ENCODE results near the gene OSBPL9.
"Not testable (repeated sequence)": the region's sequence is repeated elsewhere in the genome, so short reads cannot be mapped to it uniquely, and the experiment has no call there.

The OSBPL9 gene

DNA sequence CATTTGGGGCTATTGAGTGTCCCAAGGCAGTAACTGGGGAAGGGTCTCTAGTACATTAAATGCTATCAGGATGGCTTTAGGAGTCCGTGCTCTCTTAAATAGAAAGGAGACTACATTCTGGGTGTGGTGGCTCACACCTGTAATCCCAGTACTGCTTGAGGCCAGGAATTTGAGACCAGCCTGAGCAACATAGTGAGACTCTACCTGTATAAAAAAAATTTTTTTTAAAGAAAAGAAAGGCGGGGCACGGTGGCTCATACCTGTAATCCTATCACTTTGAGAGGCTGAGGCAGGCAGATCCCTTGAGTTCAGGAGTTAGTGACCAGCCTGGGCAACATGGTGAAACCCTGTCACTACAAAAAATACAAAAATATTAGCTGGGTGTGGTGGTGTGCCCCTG lies 21.5 kb downstream of the OSBPL9 start:
- no peak for DNase-seq

- DNase-seq = no peak
These were observed 22.8 kb downstream of the OSBPL9 start for GRCh38 chr1:51639694-51640093.

- DNase-seq = no peak
These were observed 24.2 kb downstream of the OSBPL9 start for GRCh38 chr1:51641096-51641495.

- no peak for DNase-seq
These were observed 25.8 kb downstream of the OSBPL9 start for GRCh38 chr1:51642739-51643142.

GRCh38 chr1:51643362-51643761 lies 26.5 kb downstream of the OSBPL9 start:
- no peak for DNase-seq

DNA sequence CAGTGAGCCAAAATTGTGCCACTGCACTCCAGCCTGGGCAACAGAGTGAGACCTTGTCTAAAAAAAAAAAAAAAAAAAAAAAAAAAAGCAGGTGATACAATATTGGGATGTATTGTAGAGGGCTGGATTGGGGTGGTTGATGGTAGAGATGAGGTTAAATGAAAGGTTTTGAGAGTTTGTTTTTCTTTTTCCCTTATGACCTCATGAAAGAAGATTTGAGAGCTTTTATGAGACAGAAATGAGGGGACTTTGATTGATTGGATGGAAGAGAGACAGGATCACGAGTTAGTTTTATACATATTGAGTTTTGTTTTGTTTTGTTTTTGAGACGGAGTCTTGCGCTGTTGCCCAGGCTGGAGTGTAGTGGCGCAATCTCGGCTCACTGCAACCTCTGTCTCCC lies 27.1 kb downstream of the OSBPL9 start:
- no peak for DNase-seq

- no peak for DNase-seq
These were observed 27.8 kb downstream of the OSBPL9 start for GRCh38 chr1:51644533-51645197.

- DNase-seq = not testable (repeated sequence)
These were observed 29.7 kb downstream of the OSBPL9 start for GRCh38 chr1:51646592-51646991.

DNA sequence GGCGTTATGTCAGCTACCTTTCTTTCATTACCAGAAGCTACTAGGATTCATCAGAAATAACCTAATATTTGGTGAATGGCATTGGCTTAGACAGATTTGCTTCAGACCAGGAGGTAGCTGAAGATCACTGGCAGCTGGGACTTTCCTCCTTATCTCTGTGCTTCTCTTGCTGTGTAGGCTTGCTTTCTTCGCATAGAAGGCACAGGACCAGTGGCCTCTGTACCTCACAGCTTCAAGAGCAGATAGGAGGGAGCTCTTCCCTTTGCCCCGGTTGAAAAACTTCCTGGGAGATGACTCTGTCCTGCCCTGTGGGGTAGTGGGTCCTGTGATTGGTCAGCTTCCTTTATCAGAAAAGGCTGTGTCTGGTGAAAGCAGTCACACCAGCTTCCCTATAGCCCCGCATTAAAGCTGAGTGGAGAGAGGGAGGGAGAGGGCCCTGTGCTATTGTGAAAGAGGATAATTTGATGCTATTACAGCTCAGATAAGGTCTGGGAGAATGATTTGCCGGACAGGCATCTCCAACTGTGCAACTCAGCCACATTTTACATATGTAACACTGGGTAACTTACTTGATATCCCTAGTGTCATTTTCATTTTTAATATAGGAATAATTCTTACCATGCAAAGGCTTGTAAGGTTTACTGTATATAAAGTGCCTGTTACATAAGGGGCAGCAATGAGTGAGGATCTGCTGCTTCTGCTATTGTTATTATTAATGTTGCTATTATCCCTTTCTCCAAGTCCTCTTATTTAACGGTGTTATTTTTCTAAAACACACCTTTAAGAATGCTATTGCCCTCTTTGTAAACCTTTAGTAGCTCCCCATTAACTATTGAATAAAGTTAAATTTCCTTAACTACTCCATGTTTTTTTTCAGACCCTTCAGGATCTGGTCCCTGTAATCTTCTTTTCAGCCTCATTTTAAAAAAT lies 31.6 kb downstream of the OSBPL9 start:
- peak in 1 of 2 donors; percentile 13 for DNase-seq

DNA sequence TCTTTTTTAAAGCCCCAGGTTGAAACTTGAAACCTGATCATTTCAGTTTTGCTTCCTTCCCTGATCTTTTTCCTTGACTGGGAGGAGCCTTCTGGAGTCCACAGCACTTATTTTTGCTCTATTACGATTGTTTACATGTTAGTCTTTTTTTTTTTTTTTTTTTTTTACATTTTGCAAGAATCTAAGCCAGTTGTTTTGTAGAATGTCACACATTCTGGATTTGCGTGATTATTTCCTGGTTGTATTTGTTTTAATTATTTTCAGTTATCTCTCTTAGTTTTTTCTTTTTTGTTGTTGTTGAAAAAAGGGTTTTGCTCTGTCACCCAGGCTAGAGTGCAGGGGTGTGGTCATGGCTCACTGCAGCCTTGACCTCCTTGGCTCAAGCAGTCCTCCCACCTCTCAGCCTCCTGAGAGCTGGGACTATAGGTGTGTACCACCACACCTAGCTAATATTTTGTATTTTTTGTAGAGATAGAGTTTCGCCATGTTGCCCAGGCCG lies 32.8 kb downstream of the OSBPL9 start:
- no peak for DNase-seq

- DNase-seq = no peak
These were observed 33.3 kb downstream of the OSBPL9 start for GRCh38 chr1:51650198-51650597.

DNA sequence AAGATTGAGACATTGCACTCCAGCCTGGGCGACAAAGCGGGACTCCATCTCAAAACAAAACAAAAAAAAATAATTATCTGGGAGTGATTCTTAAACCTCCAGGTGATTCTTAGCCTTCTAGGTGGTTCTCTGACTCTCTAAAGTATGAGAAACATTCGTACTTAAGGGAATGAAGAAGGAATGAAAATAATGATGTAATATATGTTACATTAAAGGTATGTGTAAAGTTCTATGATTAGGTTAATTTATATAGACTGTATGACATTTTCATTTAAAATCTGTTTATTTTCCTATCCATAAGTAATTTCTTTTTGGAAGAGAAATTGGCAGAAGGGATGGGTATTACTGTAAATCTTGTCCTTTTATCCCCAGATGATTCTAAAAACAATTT lies 34.7 kb downstream of the OSBPL9 start:
- no peak for DNase-seq

DNA sequence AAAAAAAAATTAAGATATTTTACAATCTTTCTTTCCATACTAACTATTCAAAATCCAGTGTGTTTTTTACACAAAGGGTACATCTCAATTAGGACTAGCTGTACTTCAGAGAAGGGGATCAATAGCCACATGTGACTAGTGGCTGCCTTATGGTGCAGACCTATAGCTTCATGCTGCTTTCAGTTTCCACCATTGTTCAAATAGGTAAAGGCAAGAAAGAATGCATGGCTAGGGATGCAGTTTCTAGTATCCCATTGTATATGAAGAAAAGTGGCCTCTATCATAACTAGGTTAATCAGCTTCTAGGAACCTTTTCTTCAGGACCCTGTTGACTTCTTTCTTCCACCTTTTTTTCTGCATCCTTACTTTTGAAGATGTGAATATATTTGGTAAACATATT lies 35.7 kb downstream of the OSBPL9 start:
- DNase-seq = no peak

DNA sequence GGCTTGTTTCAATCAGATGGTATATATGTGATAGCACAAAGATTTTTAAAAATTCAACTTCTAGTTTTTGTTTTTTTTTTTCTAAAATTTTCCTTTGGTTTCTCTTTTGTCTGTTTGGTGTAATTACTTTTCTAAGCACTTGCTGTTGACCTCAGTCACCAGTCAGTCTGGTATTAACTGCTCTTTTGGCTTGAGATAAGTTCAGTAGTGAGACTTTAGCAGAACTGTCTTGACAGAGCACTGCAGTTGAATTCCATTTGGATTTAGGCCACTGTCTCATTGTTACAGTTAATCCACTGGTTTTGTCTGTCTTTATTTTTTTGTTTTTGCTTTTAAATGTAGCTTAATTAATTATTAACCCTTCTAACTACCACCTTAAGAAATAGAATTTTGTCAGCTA lies 36.2 kb downstream of the OSBPL9 start:
- DNase-seq = no peak

- DNase-seq = no peak
These were observed 37.1 kb downstream of the OSBPL9 start for GRCh38 chr1:51654000-51654399.

GRCh38 chr1:51656374-51656773 lies 39.5 kb downstream of the OSBPL9 start:
- no peak for DNase-seq

- no peak for DNase-seq
These were observed 43.7 kb downstream of the OSBPL9 start for GRCh38 chr1:51660580-51660979.

- no peak for DNase-seq
These were observed 44.2 kb downstream of the OSBPL9 start for GRCh38 chr1:51661081-51661518.

- DNase-seq = no peak
These were observed 46.2 kb downstream of the OSBPL9 start for GRCh38 chr1:51663105-51663504.

DNA sequence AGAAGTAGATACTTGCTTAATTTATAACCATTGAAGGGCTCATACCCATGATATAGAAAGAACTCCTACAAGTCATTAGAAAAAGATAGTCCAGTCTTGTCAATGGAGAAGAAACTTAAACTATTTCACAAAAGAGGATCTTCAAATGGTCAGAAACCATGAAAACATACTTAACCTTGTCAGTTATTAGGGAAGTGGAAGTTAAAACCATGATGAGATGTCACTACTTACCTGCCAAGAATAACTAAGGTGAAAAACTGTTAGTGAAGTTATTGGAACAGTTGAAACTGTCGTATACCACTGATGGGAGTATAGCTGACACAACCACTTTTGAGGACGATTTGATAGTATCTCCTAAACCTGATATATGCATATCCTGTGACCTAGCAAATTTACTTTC lies 46.8 kb downstream of the OSBPL9 start:
- no peak for DNase-seq

DNA sequence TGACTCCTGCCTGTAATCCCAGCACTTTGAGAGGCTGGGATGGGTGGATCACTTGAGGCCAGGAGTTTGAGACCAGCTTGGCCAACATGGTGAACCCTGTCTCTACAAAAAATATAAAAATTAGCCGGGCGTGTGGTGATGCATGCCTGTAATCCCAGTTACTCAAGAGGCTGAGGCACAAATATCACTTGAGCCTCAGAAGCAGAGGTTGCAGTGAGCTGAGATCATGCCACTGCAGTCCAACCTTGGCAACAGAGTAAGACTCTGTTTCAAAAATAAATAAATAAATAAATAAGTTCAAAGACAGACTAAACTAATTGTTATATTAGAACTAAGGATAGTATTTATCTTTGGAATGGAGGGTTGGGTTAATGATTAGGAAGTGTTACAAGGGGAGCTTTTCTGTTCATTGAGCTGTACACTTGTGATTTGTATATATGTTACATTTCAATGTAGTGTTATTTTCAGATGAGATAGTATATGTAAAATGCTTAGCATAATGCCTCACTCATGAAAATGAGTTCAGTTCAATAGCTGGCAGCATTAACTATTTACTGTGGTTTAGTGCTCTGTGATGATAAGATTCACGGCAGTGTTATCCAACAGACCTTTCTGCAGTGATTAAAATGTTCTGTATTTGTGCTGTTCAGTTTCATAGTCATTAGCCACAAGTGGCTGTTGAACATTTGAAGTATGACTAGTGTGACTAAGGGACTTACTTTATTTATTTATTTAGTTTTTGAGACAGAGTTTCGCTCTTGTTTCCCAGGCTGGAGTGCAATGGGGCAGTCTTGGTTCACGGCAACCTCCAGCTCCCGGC lies 47.7 kb downstream of the OSBPL9 start:
- no peak for DNase-seq

DNA sequence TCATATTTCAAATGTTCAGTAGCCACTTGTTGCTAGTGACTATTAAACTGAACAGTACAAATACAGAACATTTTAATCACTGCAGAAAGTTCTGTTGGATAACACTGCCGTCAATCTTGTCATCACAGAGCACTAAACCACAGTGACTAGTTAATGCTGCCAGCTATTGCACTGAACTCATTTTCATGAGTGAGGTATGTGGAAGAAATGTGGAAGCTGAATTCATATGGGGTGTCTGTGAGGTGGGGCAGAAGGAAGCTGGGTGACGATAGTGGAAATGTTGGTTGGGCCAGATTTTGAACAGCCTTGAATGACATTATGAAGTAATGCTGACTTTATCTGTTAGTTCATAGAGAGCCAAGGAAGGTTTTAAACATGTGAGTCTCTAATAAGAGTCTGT lies 49.6 kb downstream of the OSBPL9 start:
- DNase-seq = no peak

DNA sequence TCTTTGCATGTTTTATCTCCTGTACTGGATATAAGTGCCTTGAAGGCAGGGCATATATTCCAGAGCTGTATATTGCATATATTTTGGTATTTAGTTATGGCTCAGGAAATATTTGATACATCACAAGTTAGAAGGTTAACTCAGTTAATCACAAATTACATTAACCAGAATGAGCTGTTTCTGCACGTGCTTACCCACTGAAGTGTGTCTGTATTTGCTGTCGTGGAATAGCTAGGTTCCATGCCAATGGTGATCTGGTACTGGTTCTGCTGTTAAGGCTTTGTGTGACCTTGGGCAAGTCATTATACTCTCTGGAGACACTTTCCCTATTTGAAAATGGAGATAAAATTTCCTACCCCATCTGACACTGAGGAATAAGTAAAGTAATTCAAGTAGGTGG lies 50.7 kb downstream of the OSBPL9 start:
- DNase-seq = no peak

Measured in CD4-positive, alpha-beta T cell treated with Interleukin-4 for 1 hour (primary cell).